Adrenal gland (tissue), 5 donors: ENCODE results near the gene MRC1.

Experiments
- POLR2A ChIP-seq, 2 donors: fragments of 450-650 bp; IDR thresholded peaks; one replicate each; pipeline ENCODE4 v1.6.1; 2017; ENCODE audit warnings: antibody characterized with exemption in 2 of 2, mild to moderate bottlenecking in 2 of 2, moderate library complexity in 1 of 2
- TF ChIP-seq, protein P1 (sequence below), 6 experiments: fragments of 450-650 bp in 4 of 6; fragments of 200-600 bp in 2 of 6; sonication (generic) in 1 of 6; IDR thresholded peaks; 1 replicate in 5 of 6; 2 replicates in 1 of 6; pipeline versions ENCODE4 v1.5.1 to v1.8.0; 2016 to 2021; ENCODE audit warnings: antibody characterized with exemption in 6 of 6, mild to moderate bottlenecking in 2 of 6, moderate library complexity in 1 of 6
- donor health status: DM: no; HTN: no; CAD: no.

DNA sequence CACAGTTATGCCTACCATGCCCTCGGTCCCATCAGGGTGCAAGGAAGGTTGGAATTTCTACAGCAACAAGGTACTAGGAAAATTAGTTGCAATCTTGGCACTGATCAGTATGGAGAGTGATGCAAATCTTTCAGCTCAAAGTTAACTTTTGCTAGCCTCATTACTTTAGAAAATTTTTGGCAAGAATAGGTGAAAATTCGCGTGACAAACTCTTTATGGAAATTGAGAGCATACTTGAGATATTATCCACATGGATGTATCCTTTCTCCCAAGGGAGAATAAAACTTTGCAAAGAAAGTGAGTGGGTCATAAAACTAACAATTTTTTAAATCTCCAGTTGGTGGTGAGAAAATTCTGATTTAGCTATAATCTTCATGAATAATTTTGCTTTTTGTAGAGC, 71.5 kb downstream of the MRC1 start:
- TF ChIP-seq, protein P1, sequence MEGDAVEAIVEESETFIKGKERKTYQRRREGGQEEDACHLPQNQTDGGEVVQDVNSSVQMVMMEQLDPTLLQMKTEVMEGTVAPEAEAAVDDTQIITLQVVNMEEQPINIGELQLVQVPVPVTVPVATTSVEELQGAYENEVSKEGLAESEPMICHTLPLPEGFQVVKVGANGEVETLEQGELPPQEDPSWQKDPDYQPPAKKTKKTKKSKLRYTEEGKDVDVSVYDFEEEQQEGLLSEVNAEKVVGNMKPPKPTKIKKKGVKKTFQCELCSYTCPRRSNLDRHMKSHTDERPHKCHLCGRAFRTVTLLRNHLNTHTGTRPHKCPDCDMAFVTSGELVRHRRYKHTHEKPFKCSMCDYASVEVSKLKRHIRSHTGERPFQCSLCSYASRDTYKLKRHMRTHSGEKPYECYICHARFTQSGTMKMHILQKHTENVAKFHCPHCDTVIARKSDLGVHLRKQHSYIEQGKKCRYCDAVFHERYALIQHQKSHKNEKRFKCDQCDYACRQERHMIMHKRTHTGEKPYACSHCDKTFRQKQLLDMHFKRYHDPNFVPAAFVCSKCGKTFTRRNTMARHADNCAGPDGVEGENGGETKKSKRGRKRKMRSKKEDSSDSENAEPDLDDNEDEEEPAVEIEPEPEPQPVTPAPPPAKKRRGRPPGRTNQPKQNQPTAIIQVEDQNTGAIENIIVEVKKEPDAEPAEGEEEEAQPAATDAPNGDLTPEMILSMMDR (IDR thresholded peaks at IDR 0.05): no peak
- no peak for TF ChIP-seq POLR2A (IDR thresholded peaks at IDR 0.05)
